HepG2 (cell line): Measurements from ENCODE around the gene LILRB3. TPM values are rescaled to one million over a fixed set of nuclear protein-coding genes. Genes with fewer than 3 reads are reported as not detected.

Experiments
- ASH2L ChIP-seq: fragments of 300-600, 200-600 bp; sonication (generic); IDR thresholded peaks from 2 replicates; pipeline ENCODE4 v1.7.0; 2017; ENCODE audit warnings: low read depth, mild to moderate bottlenecking, moderate library complexity, mixed read lengths, low read length; ENCODE audit not compliant: insufficient read length
- CCDC6 ChIP-seq: sonication (generic); formaldehyde crosslinking; IDR thresholded peaks from 2 replicates; pipeline ENCODE4 v1.8.1; 2022; ENCODE audit warnings: mild to moderate bottlenecking, missing genetic modification reagents, moderate library complexity
- CENPX ChIP-seq: sonication (generic); formaldehyde crosslinking; IDR thresholded peaks from 2 replicates; pipeline ENCODE4 v1.9.0; 2021; ENCODE audit warnings: mild to moderate bottlenecking, missing genetic modification reagents, moderate library complexity
- DPF2 ChIP-seq: sonication (generic); formaldehyde crosslinking; IDR thresholded peaks from 2 replicates; pipeline ENCODE4 v1.4.0; 2020; ENCODE audit warnings: mild to moderate bottlenecking, low read depth, missing genetic modification reagents, borderline replicate concordance
- FOXC1 ChIP-seq: sonication (generic); formaldehyde crosslinking; IDR thresholded peaks from 2 replicates; pipeline ENCODE4 v1.8.0; 2022; ENCODE audit warnings: mild to moderate bottlenecking, missing genetic modification reagents, borderline replicate concordance
- HMG20A ChIP-seq: IDR thresholded peaks from 2 replicates; pipeline ENCODE4 v1.6.1; 2016; ENCODE audit warnings: borderline replicate concordance
- HNRNPLL ChIP-seq: fragments of 200-400 bp; formaldehyde crosslinking; IDR thresholded peaks from 2 replicates; pipeline ENCODE4 v1.6.1; 2017; ENCODE audit warnings: mild to moderate bottlenecking, low read depth, low read length; ENCODE audit not compliant: poor library complexity, severe bottlenecking
- HOXD1 ChIP-seq: sonication (generic); formaldehyde crosslinking; IDR thresholded peaks from 2 replicates; pipeline ENCODE4 v1.5.0; 2020; ENCODE audit warnings: missing genetic modification reagents
- KAT7 ChIP-seq: IDR thresholded peaks from 2 replicates; pipeline ENCODE4 v1.6.1; 2018; ENCODE audit warnings: borderline replicate concordance, missing compliant biosample characterization
- MIXL1 ChIP-seq: IDR thresholded peaks from 2 replicates; pipeline ENCODE4 v1.6.1; 2016
- MZF1 ChIP-seq: sonication (generic); formaldehyde crosslinking; IDR thresholded peaks from 2 replicates; pipeline ENCODE4 v1.8.1; 2023; ENCODE audit warnings: mild to moderate bottlenecking, missing genetic modification reagents, borderline replicate concordance
- POLR2G ChIP-seq: fragments of 200-400 bp; formaldehyde crosslinking; IDR thresholded peaks from 2 replicates; pipeline ENCODE4 v1.6.1; 2018; ENCODE audit warnings: mild to moderate bottlenecking, low read depth, low read length, moderate library complexity
- RFX1 ChIP-seq: fragments of 450-650 bp; IDR thresholded peaks from 2 replicates; pipeline ENCODE4 v1.6.1; 2017
- ZMYM4 ChIP-seq: sonication (generic); formaldehyde crosslinking; IDR thresholded peaks from 2 replicates; pipeline ENCODE4 v1.8.1; 2023; ENCODE audit warnings: mild to moderate bottlenecking, missing genetic modification reagents
- ZNF230 ChIP-seq: sonication (generic); formaldehyde crosslinking; IDR thresholded peaks from 2 replicates; pipeline ENCODE4 v1.4.0; 2020; ENCODE audit warnings: mild to moderate bottlenecking, missing genetic modification reagents
- ZNF263 ChIP-seq: sonication (generic); formaldehyde crosslinking; IDR thresholded peaks from 2 replicates; pipeline ENCODE4 v1.4.0; 2020; ENCODE audit warnings: missing genetic modification reagents
- ZNF292 ChIP-seq: sonication (generic); formaldehyde crosslinking; IDR thresholded peaks from 2 replicates; pipeline ENCODE4 v1.8.1; 2022; ENCODE audit warnings: mild to moderate bottlenecking, low read depth, missing genetic modification reagents, borderline replicate concordance
- ZNF547 ChIP-seq: sonication (generic); formaldehyde crosslinking; IDR thresholded peaks from 2 replicates; pipeline ENCODE4 v1.5.1; 2020; ENCODE audit warnings: mild to moderate bottlenecking, missing genetic modification reagents
- ZNF549 ChIP-seq: sonication (generic); formaldehyde crosslinking; IDR thresholded peaks from 2 replicates; pipeline ENCODE4 v1.5.0; 2020; ENCODE audit warnings: missing genetic modification reagents
- ZNF569 ChIP-seq: sonication (generic); formaldehyde crosslinking; IDR thresholded peaks from 2 replicates; pipeline ENCODE4 v1.5.0; 2020; ENCODE audit warnings: mild to moderate bottlenecking, missing genetic modification reagents, moderate library complexity, borderline replicate concordance
- ZNF607 ChIP-seq: sonication (generic); formaldehyde crosslinking; IDR thresholded peaks from 2 replicates; pipeline ENCODE4 v1.5.1; 2020; ENCODE audit warnings: missing genetic modification reagents, mild to moderate bottlenecking, borderline replicate concordance
- ZNF790 ChIP-seq: sonication (generic); formaldehyde crosslinking; IDR thresholded peaks from 2 replicates; pipeline ENCODE4 v1.8.0; 2022; ENCODE audit warnings: missing genetic modification reagents, mild to moderate bottlenecking, borderline replicate concordance
- ZZZ3 ChIP-seq: sonication (generic); formaldehyde crosslinking; IDR thresholded peaks from 2 replicates; pipeline ENCODE4 v1.4.0; 2020; ENCODE audit warnings: missing genetic modification reagents, mild to moderate bottlenecking, borderline replicate concordance
- polyA plus RNA-seq, 8 experiments: library from polyadenylated mRNA; depleted of rRNA in 3 of 8; stranded (reverse) in 7 of 8; unstranded in 1 of 8; fragments of >200 nt; fragmentation: Illumina TruSeq in 4 of 8; extraction: Trizol in 4 of 8; gene quantifications; 2 replicates each; pipeline versions ENCODE4 v1.2.1 to v1.2.3, GENCODE V29; 2011 to 2016; ENCODE audit warnings: low read depth in 4 of 8, missing spikeins in 1 of 8, mixed read lengths in 1 of 8; ENCODE audit not compliant: insufficient read depth in 1 of 8
- total RNA-seq, 5 experiments: library from RNA; depleted of rRNA; stranded (reverse); fragments of >200 nt; fragmentation: Illumina TruSeq; extraction: Trizol; gene quantifications; 2 replicates each; pipeline ENCODE4 v1.2.3, GENCODE V29; 2016; ENCODE audit warnings: low read depth in 1 of 5
- TF ChIP-seq, protein P1 (sequence below): sonication (generic); formaldehyde crosslinking; IDR thresholded peaks from 2 replicates; pipeline ENCODE4 v1.4.0; 2020; ENCODE audit warnings: missing genetic modification reagents, borderline replicate concordance
- TF ChIP-seq, protein P2 (sequence below): sonication (generic); formaldehyde crosslinking; IDR thresholded peaks from 2 replicates; pipeline ENCODE4 v1.4.0; 2020; ENCODE audit warnings: missing genetic modification reagents
- TF ChIP-seq, protein P3 (sequence below): sonication (generic); formaldehyde crosslinking; conservative IDR thresholded peaks from 2 replicates; pipeline ENCODE4 v1.4.0; 2020; ENCODE audit warnings: missing genetic modification reagents
- TF ChIP-seq, protein P4 (sequence below): sonication (generic); formaldehyde crosslinking; IDR thresholded peaks from 2 replicates; pipeline ENCODE4 v1.8.1; 2023; ENCODE audit warnings: mild to moderate bottlenecking, missing genetic modification reagents

LILRB3 gene
- total and polyA plus RNA-seq, 2 of the 13 experiments (the other 11 are each of a cell fraction or from before 2014, with no cell fraction given), result 0.22 TPM; not detected in 1

DNA sequence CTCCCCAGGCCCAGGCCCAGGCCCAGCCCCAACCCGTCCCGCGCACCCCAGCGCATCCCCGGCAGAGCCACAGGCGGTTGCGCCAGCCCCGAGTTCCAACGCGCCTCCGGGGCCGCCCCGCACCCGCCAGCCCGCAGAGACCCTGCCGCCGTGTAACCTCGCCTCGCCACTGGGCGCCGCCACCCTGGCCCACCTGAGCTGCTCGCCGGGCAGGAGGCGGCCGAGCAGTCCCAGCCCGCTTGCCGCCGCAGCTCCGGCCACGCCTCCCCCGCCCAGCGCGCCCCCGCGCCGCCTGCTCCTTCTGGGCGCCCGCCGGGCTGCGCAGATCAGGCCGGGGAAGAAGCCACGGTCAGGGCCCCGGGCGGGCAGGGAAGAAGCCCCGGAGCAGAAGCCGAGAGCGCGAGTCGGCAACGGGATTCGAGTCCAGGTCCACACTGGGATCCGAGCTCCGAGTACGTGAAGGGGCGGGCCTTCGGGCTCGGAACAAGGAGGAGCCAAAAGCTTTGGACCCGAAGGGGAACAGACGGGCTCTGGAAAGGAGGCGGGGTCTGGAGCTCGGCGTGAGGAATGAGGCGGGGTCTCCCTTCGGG lies 33.6 kb downstream of the LILRB3 start, which contains the start of gene MBOAT7 (continued):
- TF ChIP-seq, protein P1, sequence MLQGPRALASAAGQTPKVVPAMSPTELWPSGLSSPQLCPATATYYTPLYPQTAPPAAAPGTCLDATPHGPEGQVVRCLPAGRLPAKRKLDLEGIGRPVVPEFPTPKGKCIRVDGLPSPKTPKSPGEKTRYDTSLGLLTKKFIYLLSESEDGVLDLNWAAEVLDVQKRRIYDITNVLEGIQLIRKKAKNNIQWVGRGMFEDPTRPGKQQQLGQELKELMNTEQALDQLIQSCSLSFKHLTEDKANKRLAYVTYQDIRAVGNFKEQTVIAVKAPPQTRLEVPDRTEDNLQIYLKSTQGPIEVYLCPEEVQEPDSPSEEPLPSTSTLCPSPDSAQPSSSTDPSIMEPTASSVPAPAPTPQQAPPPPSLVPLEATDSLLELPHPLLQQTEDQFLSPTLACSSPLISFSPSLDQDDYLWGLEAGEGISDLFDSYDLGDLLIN (CRISPR knock-in tag), result no peak
- TF ChIP-seq KAT7, result no peak
- TF ChIP-seq ZNF263 (CRISPR knock-in tag), result 0 out of 2 replicates have a peak, but pooled peaks have one; percentile 22
- TF ChIP-seq ZNF569, result no peak
- TF ChIP-seq ZNF547 (CRISPR knock-in tag), result 0 out of 2 replicates have a peak, but pooled peaks have one; percentile 38
- TF ChIP-seq, protein P2, sequence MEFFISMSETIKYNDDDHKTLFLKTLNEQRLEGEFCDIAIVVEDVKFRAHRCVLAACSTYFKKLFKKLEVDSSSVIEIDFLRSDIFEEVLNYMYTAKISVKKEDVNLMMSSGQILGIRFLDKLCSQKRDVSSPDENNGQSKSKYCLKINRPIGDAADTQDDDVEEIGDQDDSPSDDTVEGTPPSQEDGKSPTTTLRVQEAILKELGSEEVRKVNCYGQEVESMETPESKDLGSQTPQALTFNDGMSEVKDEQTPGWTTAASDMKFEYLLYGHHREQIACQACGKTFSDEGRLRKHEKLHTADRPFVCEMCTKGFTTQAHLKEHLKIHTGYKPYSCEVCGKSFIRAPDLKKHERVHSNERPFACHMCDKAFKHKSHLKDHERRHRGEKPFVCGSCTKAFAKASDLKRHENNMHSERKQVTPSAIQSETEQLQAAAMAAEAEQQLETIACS (CRISPR knock-in tag), result peak; percentile 69; the same call in 1 of the 2 replicates
- TF ChIP-seq HOXD1 (CRISPR knock-in tag), result no peak
- no peak for TF ChIP-seq HMG20A (CRISPR knock-in tag)
- TF ChIP-seq ZZZ3 (CRISPR knock-in tag), result 0 out of 2 replicates have a peak, but pooled peaks have one; percentile 30
- no peak for TF ChIP-seq ZNF292 (CRISPR knock-in tag)
- no peak for TF ChIP-seq CENPX (CRISPR knock-in tag)
- TF ChIP-seq RFX1, result no peak
- TF ChIP-seq DPF2 (CRISPR knock-in tag), result no peak; the same call in 1 of the 2 replicates
- TF ChIP-seq ZNF790 (CRISPR knock-in tag), result 0 out of 2 replicates have a peak, but pooled peaks have one; percentile 31
- TF ChIP-seq HNRNPLL, result no peak
- TF ChIP-seq, protein P3, sequence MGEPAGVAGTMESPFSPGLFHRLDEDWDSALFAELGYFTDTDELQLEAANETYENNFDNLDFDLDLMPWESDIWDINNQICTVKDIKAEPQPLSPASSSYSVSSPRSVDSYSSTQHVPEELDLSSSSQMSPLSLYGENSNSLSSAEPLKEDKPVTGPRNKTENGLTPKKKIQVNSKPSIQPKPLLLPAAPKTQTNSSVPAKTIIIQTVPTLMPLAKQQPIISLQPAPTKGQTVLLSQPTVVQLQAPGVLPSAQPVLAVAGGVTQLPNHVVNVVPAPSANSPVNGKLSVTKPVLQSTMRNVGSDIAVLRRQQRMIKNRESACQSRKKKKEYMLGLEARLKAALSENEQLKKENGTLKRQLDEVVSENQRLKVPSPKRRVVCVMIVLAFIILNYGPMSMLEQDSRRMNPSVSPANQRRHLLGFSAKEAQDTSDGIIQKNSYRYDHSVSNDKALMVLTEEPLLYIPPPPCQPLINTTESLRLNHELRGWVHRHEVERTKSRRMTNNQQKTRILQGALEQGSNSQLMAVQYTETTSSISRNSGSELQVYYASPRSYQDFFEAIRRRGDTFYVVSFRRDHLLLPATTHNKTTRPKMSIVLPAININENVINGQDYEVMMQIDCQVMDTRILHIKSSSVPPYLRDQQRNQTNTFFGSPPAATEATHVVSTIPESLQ (CRISPR knock-in tag), result no peak
- peak; percentile 81 for TF ChIP-seq ZNF607 (CRISPR knock-in tag)
- peak; percentile 53; the same call in 1 of the 2 replicates for TF ChIP-seq ZMYM4 (CRISPR knock-in tag)
- no peak for TF ChIP-seq MIXL1 (CRISPR knock-in tag)
- TF ChIP-seq FOXC1 (CRISPR knock-in tag), result peak; percentile 17; the same call in 1 of the 2 replicates
- TF ChIP-seq, protein P4, sequence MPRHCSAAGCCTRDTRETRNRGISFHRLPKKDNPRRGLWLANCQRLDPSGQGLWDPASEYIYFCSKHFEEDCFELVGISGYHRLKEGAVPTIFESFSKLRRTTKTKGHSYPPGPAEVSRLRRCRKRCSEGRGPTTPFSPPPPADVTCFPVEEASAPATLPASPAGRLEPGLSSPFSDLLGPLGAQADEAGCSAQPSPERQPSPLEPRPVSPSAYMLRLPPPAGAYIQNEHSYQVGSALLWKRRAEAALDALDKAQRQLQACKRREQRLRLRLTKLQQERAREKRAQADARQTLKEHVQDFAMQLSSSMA (CRISPR knock-in tag), result no peak
- TF ChIP-seq ZNF230 (CRISPR knock-in tag), result peak; percentile 74; the same call in 1 of the 2 replicates
- no peak for TF ChIP-seq CCDC6 (CRISPR knock-in tag)
- TF ChIP-seq POLR2G, result peak; percentile 80
- no peak for TF ChIP-seq ZNF549
- no peak for TF ChIP-seq MZF1
- TF ChIP-seq ASH2L, result peak; percentile 48
